OCI-LY1 (cell line): Measurements from ENCODE around the gene MCU.

Source experiments
- H2AFZ ChIP-seq: fragments of 200-600 bp; sonication (generic), shearing (Covaris generic); 2 replicates; pipeline ENCODE4 v1.6.0; 2014; ENCODE audit warnings: antibody characterized with exemption, mild to moderate bottlenecking, low read length
- H3F3A ChIP-seq: fragments of 200-600 bp; sonication (generic), shearing (Covaris generic); 2 replicates; pipeline ENCODE4 v1.6.0; 2014; ENCODE audit warnings: mild to moderate bottlenecking, antibody characterized with exemption, low read length, moderate library complexity; ENCODE audit not compliant: insufficient read depth
- H3K27ac ChIP-seq: fragments of 200-600 bp; sonication (generic); 2 replicates; pipeline ENCODE4 v1.5.1; 2014; ENCODE audit warnings: low read length, mixed run types, mild to moderate bottlenecking, low read depth; ENCODE audit not compliant: poor library complexity, severe bottlenecking
- H3K27me3 ChIP-seq: fragments of 200-600 bp; sonication (generic); 2 replicates; pipeline ENCODE4 v1.6.0; 2014; ENCODE audit warnings: antibody characterized with exemption, mild to moderate bottlenecking, low read length, moderate library complexity; ENCODE audit not compliant: insufficient read depth
- H3K36me3 ChIP-seq: fragments of 200-600 bp; sonication (generic); 2 replicates; pipeline ENCODE4 v1.6.1; 2014; ENCODE audit warnings: mild to moderate bottlenecking, antibody characterized with exemption, low read length, moderate library complexity, mixed read lengths; ENCODE audit not compliant: insufficient read depth
- H3K4me1 ChIP-seq: fragments of 200-600 bp; sonication (generic); 2 replicates; pipeline ENCODE4 v1.5.1; 2014; ENCODE audit warnings: mild to moderate bottlenecking, low read length, moderate library complexity; ENCODE audit not compliant: insufficient read depth, severe bottlenecking
- H3K4me2 ChIP-seq: fragments of 200-600 bp; sonication (generic), shearing (Covaris generic); 2 replicates; pipeline ENCODE4 v1.6.1; 2014; ENCODE audit warnings: low read length
- H3K4me3 ChIP-seq: fragments of 200-600 bp; sonication (generic); 2 replicates; pipeline ENCODE4 v1.5.1; 2014; ENCODE audit warnings: low read length, low read depth, mild to moderate bottlenecking, mixed read lengths; ENCODE audit not compliant: poor library complexity, severe bottlenecking
- H3K79me2 ChIP-seq: fragments of 200-600 bp; shearing (Covaris generic); 2 replicates; pipeline ENCODE4 v1.6.1; 2016; ENCODE audit warnings: mixed run types, low read length, mixed read lengths; ENCODE audit not compliant: insufficient read depth
- H3K9ac ChIP-seq: fragments of 200-600 bp; sonication (generic), shearing (Covaris generic); 2 replicates; pipeline ENCODE4 v1.6.1; 2014; ENCODE audit warnings: mild to moderate bottlenecking, low read length, mixed read lengths
- H3K9me2 ChIP-seq: fragments of 200-600 bp; sonication (generic), shearing (Covaris generic); 2 replicates; pipeline ENCODE4 v1.6.1; 2014; ENCODE audit warnings: low read depth, mild to moderate bottlenecking, low read length, mixed read lengths
- H3K9me3 ChIP-seq: fragments of 200-600 bp; shearing (Covaris generic); 2 replicates; pipeline ENCODE4 v1.6.1; 2014; ENCODE audit warnings: low read length, mixed read lengths
- H4K20me1 ChIP-seq: fragments of 200-600 bp; sonication (generic), shearing (Covaris generic); 2 replicates; pipeline ENCODE4 v1.6.0; 2016; ENCODE audit warnings: mild to moderate bottlenecking, low read length; ENCODE audit not compliant: insufficient read depth
- EZH2 ChIP-seq: fragments of 200-600 bp; sonication (generic), shearing (Covaris generic); IDR thresholded peaks from 2 replicates; pipeline ENCODE4 v1.8.0; 2017; ENCODE audit warnings: borderline replicate concordance, mixed run types, mild to moderate bottlenecking, antibody characterized with exemption, low read length, moderate library complexity, mixed read lengths
- TF ChIP-seq, protein P1 (sequence below): fragments of 200-600 bp; sonication (generic), shearing (Covaris generic); IDR thresholded peaks from 2 replicates; pipeline ENCODE4 v1.5.1; 2017; ENCODE audit warnings: mild to moderate bottlenecking, antibody characterized with exemption, low read length, moderate library complexity, mixed read lengths

MCU gene

DNA sequence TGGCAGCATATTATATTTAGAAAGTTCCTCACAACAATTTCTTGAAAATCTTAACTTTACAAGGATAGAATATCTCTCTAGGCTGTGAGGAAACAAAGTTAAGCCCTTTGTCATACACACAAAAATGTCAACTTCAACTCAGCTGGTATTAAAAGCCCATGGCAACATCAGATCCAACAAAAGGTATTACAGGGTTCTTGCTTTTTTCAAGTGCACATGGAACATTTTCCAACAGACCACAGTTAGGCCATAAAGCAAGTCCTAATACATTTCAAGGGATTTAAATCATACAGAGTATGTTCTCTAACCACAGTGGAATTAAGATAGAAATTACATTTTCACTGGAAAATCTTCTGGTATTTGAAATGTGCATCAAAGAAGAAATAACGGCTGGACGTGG is 129.7 kb downstream of the MCU start:
- Histone ChIP-seq H3K36me3 (no peaks in the 10 kb centered on the region), H3K4me3 (no peak overlapping the region), H3K79me2 (no peaks in the 10 kb centered on the region; the same call in 1 of the 2 replicates), H4K20me1 (no peaks in the 10 kb centered on the region), H3K27me3 (no peaks in the 10 kb centered on the region), H3K9ac (no peak overlapping the region), H3K9me2 (no peaks in the 10 kb centered on the region), H2AFZ (no peak overlapping the region), H3K27ac (no peak overlapping the region), H3K4me2 (no peak overlapping the region), H3F3A (no peaks in the 10 kb centered on the region), H3K4me1 (peaks cover 20% of the 10 kb centered on the region), H3K9me3 (no peaks in the 10 kb centered on the region)
- TF ChIP-seq, protein P1, sequence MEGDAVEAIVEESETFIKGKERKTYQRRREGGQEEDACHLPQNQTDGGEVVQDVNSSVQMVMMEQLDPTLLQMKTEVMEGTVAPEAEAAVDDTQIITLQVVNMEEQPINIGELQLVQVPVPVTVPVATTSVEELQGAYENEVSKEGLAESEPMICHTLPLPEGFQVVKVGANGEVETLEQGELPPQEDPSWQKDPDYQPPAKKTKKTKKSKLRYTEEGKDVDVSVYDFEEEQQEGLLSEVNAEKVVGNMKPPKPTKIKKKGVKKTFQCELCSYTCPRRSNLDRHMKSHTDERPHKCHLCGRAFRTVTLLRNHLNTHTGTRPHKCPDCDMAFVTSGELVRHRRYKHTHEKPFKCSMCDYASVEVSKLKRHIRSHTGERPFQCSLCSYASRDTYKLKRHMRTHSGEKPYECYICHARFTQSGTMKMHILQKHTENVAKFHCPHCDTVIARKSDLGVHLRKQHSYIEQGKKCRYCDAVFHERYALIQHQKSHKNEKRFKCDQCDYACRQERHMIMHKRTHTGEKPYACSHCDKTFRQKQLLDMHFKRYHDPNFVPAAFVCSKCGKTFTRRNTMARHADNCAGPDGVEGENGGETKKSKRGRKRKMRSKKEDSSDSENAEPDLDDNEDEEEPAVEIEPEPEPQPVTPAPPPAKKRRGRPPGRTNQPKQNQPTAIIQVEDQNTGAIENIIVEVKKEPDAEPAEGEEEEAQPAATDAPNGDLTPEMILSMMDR: no peak
- TF ChIP-seq EZH2: no peak

DNA sequence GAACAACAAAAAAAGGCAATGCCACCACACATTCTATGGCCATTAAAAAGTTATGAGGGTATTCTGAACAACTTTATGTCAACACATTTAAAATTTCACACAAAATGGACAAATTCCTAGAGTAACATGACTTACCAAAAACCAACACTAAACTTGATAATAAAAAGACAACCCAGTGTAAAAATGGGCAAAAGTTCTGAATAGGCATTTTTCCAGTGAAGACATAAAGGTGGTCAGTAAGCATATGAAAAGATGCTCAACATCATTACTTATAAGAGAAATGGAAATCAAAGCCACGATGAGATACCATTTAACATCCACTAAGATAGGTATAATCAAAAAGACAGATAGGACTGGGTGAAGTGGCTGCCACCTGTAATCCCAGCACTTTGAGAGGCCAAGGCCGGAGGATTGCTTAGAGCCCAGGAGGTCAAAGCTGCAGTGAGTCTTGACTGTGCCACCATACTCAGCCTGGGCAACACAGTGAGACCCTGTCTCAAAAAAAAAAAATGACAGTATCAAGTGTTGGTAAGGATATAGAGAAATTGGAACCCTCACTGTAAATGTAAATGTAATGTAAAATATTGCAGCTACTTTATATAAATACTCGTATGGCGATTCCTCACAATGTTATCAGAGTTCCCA is 130.5 kb downstream of the MCU start:
- Histone ChIP-seq H3K9me2 (no peaks in the 10 kb centered on the region), H3K36me3 (no peaks in the 10 kb centered on the region), H3K27me3 (no peaks in the 10 kb centered on the region), H3F3A (no peaks in the 10 kb centered on the region), H2AFZ (no peak overlapping the region), H3K9me3 (no peaks in the 10 kb centered on the region), H3K27ac (no peak overlapping the region), H3K9ac (no peak overlapping the region), H3K79me2 (no peaks in the 10 kb centered on the region; the same call in 1 of the 2 replicates), H3K4me2 (no peak overlapping the region), H3K4me3 (no peak overlapping the region), H3K4me1 (peaks cover 23% of the 10 kb centered on the region), H4K20me1 (no peaks in the 10 kb centered on the region)
- no peak for TF ChIP-seq EZH2
- TF ChIP-seq, protein P1: no peak

DNA sequence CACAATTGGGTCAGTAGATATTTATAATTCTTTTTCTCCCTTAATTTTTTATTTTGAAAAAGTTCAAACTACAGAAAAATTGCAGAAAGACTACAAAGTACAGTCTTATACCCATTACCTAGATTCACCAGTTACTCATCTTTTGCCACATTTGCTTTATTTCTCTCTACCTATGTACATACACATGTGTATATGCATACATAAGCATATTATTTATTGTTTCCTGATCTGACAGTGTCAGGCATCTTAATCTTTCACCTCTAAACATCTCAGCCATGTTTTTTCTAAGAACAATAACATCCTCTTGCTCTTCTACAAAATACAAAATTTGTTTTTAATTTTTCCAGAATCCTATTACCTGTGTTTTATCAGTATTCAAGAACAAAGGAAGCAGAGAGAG is 133.2 kb downstream of the MCU start:
- Histone ChIP-seq H3K79me2 (peaks cover 2% of the 10 kb centered on the region; the same call in 1 of the 2 replicates), H3K9me3 (no peaks in the 10 kb centered on the region), H4K20me1 (no peaks in the 10 kb centered on the region), H3K36me3 (no peaks in the 10 kb centered on the region), H3K27ac (no peak overlapping the region), H3K4me2 (no peak overlapping the region), H3F3A (no peaks in the 10 kb centered on the region), H2AFZ (no peak overlapping the region), H3K4me1 (peaks cover 18% of the 10 kb centered on the region), H3K9me2 (no peaks in the 10 kb centered on the region), H3K4me3 (no peak overlapping the region), H3K9ac (no peak overlapping the region), H3K27me3 (no peaks in the 10 kb centered on the region)
- TF ChIP-seq, protein P1: no peak
- TF ChIP-seq EZH2: no peak
